SK-N-SH treated with all-trans-retinoic acid at 6 μM for 48 hours (cell line): ENCODE measurements around the gene EIF3A.

Experiments
- ATAC-seq: fragments of 200-7000 bp; cut with Tn5 transposase; 3 replicates; pipeline ENCODE4 v1.9.1; 2020; ENCODE audit warnings: mild to moderate bottlenecking, moderate library complexity
- ARNTL ChIP-seq: fragments of 450-650 bp; formaldehyde crosslinking; IDR thresholded peaks from 2 replicates; pipeline ENCODE4 v1.5.0; 2020; ENCODE audit warnings: low read depth, mild to moderate bottlenecking, moderate library complexity, borderline replicate concordance
- BACH2 ChIP-seq: fragments of 250-450 bp; sonication (Bioruptor Pico); IDR thresholded peaks from 2 replicates; pipeline ENCODE4 v1.9.0; 2021; ENCODE audit warnings: mild to moderate bottlenecking, borderline replicate concordance
- CSDC2 ChIP-seq: fragments of 250-450 bp; sonication (Bioruptor Pico); IDR thresholded peaks from 2 replicates; pipeline ENCODE4 v1.5.0; 2020; ENCODE audit warnings: mild to moderate bottlenecking, moderate library complexity
- ESRRG ChIP-seq: fragments of 250-450 bp; sonication (Bioruptor Pico); IDR thresholded peaks from 2 replicates; pipeline ENCODE4 v1.6.1; 2021; ENCODE audit warnings: mild to moderate bottlenecking
- GLIS3 ChIP-seq: fragments of 250-450 bp; sonication (Bioruptor Pico); IDR thresholded peaks from 2 replicates; pipeline ENCODE4 v1.5.0; 2020; ENCODE audit warnings: mild to moderate bottlenecking, moderate library complexity
- ISL1 ChIP-seq: fragments of 250-450 bp; sonication (Bioruptor Pico); IDR thresholded peaks from 2 replicates; pipeline ENCODE4 v2.1.2; 2022; ENCODE audit warnings: mild to moderate bottlenecking, moderate library complexity
- OSR1 ChIP-seq: fragments of 250-450 bp; sonication (Bioruptor Pico); IDR thresholded peaks from 2 replicates; pipeline ENCODE4 v1.8.0; 2022; ENCODE audit warnings: moderate library complexity, mild to moderate bottlenecking, inconsistent platforms
- PPARA ChIP-seq: fragments of 250-450 bp; sonication (Bioruptor Pico); IDR thresholded peaks from 2 replicates; pipeline ENCODE4 v1.5.0; 2020; ENCODE audit warnings: mild to moderate bottlenecking, borderline replicate concordance
- RARB ChIP-seq: fragments of 250-450 bp; sonication (Bioruptor Pico); IDR thresholded peaks from 2 replicates; pipeline ENCODE4 v1.8.0; 2021; ENCODE audit warnings: mild to moderate bottlenecking, moderate library complexity
- TCF4 ChIP-seq: fragments of 250-450 bp; sonication (Bioruptor Pico); IDR thresholded peaks from 2 replicates; pipeline ENCODE4 v1.8.0; 2021; ENCODE audit warnings: mild to moderate bottlenecking, moderate library complexity, borderline replicate concordance
- ZFP30 ChIP-seq: fragments of 450-650 bp; formaldehyde crosslinking; IDR thresholded peaks from 2 replicates; pipeline ENCODE4 v1.5.0; 2022; ENCODE audit warnings: mild to moderate bottlenecking, moderate library complexity
- ZNF565 ChIP-seq: fragments of 450-650 bp; formaldehyde crosslinking; conservative IDR thresholded peaks from 2 replicates; pipeline ENCODE4 v1.5.0; 2020; ENCODE audit warnings: low read depth, mild to moderate bottlenecking, moderate library complexity
- ZNF70 ChIP-seq: fragments of 450-650 bp; formaldehyde crosslinking; IDR thresholded peaks from 2 replicates; pipeline ENCODE4 v1.5.0; 2020; ENCODE audit warnings: mild to moderate bottlenecking, moderate library complexity
- ZNF8 ChIP-seq: fragments of 450-650 bp; formaldehyde crosslinking; IDR thresholded peaks from 2 replicates; pipeline ENCODE4 v1.5.0; 2020; ENCODE audit warnings: mild to moderate bottlenecking, moderate library complexity
- TF ChIP-seq, protein P1 (sequence below): fragments of 250-450 bp; sonication (Bioruptor Pico); IDR thresholded peaks from 2 replicates; pipeline ENCODE4 v1.5.0; 2020; ENCODE audit warnings: mild to moderate bottlenecking, moderate library complexity
- TF ChIP-seq, protein P2 (sequence below): fragments of 250-450 bp; sonication (Bioruptor Pico); IDR thresholded peaks from 2 replicates; pipeline ENCODE4 v1.5.1; 2021; ENCODE audit warnings: mild to moderate bottlenecking, moderate library complexity

EIF3A gene

DNA sequence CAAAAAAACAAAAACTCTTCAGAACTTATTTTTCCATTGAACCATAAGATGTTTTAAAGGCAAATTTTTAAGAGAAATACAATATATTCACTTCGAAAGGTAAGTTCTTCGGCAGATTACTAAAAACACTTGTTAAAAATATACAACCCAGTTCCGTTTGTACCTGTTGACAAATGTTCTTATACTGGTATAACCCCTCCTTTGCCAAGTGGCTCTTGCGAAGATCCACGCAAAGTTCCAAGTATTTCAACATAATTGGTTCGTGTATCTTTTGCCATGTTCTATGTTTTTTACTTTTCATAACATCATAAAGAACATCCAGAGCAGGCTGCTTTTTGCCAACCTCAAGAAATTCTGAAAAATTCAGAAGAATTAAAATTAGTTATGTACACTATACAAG lies 7.0 kb downstream of the EIF3A start:
- TF ChIP-seq, protein P1, sequence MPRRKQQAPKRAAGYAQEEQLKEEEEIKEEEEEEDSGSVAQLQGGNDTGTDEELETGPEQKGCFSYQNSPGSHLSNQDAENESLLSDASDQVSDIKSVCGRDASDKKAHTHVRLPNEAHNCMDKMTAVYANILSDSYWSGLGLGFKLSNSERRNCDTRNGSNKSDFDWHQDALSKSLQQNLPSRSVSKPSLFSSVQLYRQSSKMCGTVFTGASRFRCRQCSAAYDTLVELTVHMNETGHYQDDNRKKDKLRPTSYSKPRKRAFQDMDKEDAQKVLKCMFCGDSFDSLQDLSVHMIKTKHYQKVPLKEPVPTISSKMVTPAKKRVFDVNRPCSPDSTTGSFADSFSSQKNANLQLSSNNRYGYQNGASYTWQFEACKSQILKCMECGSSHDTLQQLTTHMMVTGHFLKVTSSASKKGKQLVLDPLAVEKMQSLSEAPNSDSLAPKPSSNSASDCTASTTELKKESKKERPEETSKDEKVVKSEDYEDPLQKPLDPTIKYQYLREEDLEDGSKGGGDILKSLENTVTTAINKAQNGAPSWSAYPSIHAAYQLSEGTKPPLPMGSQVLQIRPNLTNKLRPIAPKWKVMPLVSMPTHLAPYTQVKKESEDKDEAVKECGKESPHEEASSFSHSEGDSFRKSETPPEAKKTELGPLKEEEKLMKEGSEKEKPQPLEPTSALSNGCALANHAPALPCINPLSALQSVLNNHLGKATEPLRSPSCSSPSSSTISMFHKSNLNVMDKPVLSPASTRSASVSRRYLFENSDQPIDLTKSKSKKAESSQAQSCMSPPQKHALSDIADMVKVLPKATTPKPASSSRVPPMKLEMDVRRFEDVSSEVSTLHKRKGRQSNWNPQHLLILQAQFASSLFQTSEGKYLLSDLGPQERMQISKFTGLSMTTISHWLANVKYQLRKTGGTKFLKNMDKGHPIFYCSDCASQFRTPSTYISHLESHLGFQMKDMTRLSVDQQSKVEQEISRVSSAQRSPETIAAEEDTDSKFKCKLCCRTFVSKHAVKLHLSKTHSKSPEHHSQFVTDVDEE (CRISPR knock-in tag), result no peak
- TF ChIP-seq ISL1 (CRISPR knock-in tag) (no peak), OSR1 (no peak), PPARA (CRISPR knock-in tag) (no peak), BACH2 (CRISPR knock-in tag) (no peak), ZNF565 (CRISPR knock-in tag) (no peak), ESRRG (CRISPR knock-in tag) (no peak), ARNTL (CRISPR knock-in tag) (no peak), ZFP30 (CRISPR knock-in tag) (no peak)
- ATAC-seq, result no peak

DNA sequence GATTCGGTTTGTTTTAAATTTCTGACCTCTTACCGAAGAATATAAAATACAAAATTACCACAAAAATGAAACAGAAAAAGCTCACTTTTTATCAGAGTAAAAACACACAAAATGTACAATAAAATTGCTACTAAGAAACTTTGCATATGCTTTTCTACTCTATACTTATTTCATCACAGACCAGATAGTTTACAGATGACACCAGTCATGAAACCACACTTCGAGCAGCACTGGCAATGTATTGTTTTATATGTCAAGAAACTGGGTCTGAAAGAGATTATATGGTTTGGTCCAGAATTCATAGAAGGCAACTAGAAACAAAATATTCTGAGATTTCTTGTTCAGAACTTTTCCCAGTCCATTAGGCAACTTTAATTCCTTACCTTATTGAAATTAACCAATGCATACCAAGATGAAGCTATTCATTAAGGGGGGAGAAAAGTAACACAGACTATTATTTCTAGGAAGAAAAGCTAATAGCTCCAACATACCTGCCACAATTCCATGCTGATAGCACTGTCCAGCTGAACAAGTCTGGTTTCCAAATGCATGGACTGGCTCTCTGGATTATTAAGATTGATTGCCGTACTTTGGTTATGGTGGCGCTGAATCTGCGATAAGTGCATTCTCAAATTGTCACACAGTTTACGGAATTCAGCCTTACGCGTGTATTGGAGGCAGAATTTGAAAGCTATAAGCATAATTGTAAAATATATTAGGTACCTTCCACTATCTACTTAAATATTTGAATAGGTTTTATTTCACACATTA lies 10.0 kb downstream of the EIF3A start:
- TF ChIP-seq ZNF8 (CRISPR knock-in tag) (no peak), RARB (CRISPR knock-in tag) (no peak), ZNF565 (CRISPR knock-in tag) (no peak), CSDC2 (CRISPR knock-in tag) (no peak), ZNF70 (CRISPR knock-in tag) (no peak)
- TF ChIP-seq, protein P1 (CRISPR knock-in tag), result no peak
- TF ChIP-seq, protein P2, sequence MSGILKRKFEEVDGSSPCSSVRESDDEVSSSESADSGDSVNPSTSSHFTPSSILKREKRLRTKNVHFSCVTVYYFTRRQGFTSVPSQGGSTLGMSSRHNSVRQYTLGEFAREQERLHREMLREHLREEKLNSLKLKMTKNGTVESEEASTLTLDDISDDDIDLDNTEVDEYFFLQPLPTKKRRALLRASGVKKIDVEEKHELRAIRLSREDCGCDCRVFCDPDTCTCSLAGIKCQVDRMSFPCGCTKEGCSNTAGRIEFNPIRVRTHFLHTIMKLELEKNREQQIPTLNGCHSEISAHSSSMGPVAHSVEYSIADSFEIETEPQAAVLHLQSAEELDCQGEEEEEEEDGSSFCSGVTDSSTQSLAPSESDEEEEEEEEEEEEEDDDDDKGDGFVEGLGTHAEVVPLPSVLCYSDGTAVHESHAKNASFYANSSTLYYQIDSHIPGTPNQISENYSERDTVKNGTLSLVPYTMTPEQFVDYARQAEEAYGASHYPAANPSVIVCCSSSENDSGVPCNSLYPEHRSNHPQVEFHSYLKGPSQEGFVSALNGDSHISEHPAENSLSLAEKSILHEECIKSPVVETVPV, result no peak

DNA sequence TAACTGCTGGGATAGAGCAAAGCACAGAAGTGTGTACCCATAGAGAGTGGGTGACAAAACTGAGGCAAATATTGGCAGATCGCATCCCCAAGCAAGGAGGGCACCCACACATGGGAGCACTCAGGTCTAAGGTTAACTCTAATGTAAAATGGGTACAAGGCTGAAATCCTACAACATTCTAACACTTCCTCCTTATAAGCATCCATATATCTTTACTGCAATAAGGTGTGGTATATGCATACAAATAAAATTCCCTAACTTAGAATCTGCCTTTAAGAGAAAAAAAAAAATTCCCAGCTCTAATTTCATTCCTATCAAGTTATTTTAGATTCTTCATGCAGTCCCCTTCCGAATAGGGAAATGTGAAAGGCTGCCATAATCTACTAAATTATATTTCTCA lies 18.7 kb downstream of the EIF3A start:
- TF ChIP-seq ESRRG (CRISPR knock-in tag), result no peak
- TF ChIP-seq ZNF565 (CRISPR knock-in tag), result no peak
- no peak for TF ChIP-seq ARNTL (CRISPR knock-in tag)
- TF ChIP-seq, protein P1 (CRISPR knock-in tag), result no peak
- ATAC-seq, result no peak

More for the DNA sequence above, 10.0 kb downstream of the EIF3A start:
- no peak for ATAC-seq

DNA sequence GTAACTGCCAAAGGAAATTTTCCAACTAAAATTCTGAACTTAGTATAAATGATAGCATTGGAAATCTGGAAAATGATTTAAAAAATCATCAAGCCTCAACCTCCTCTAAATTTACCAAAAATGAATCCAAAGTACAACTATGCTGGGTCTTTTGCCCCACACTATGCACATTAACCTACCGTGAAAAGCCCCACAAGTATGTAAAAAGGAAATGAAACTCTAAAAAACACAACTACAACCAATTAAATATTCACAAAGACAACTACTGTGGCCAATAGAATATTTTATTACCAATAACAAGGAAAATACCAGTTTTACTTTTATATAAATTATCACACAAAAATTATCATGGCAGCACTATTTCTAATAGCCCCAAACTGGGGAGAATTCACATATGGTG lies 19.3 kb downstream of the EIF3A start:
- ATAC-seq, result no peak
- TF ChIP-seq BACH2 (CRISPR knock-in tag) (no peak), ZFP30 (CRISPR knock-in tag) (no peak), ISL1 (CRISPR knock-in tag) (no peak), GLIS3 (CRISPR knock-in tag) (no peak), TCF4 (CRISPR knock-in tag) (no peak), OSR1 (no peak), ESRRG (CRISPR knock-in tag) (no peak)
- TF ChIP-seq, protein P1 (CRISPR knock-in tag), result no peak
